ENCODE measurements around the gene TFIP11. TPM values are rescaled to one million over a fixed set of nuclear protein-coding genes. Genes with fewer than 3 reads are reported as not detected.

TFIP11 gene
- total and polyA plus RNA-seq, 5 donors, result 15.2 to 28.7 (median 24.1) TPM

DNA sequence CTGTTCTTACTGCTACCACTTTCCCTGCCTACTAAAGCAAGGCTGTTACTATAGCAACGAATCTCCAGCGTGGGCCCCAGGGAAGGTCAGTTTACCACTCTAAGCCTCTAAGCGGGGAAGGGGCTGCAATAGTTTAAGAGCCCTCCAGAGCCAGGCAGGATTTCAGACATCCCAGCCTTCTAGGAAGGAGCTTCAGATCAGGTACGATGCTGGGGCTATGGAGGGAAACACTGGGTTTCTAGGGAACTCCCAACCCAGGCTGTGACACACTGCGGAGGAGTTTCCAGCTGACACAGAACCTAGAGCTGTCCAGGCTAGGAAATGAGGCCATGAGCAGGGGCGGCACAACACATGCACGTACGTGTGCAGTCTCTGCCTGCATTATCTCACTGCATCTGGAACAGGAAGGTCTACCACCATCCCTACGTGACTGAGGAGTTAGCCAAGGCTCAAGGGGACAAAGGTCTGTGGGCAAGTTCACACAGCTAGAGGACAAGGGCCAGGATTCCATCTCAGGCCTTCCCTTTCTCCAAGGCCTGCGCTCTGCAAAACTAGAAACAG is 49.1 kb downstream of the TFIP11 start:
- peak in 1 of 3 donors; percentile 21 for DNase-seq
- Histone ChIP-seq H3K4me1 (ENCODE audit: control insufficient read depth, insufficient read depth, low read length) (no peaks in the 10 kb centered on the region), H3K9me3 (ENCODE audit: control insufficient read depth, low read length) (no peaks in the 10 kb centered on the region), H3K27me3 (ENCODE audit: control insufficient read depth, insufficient read depth) (no peaks in the 10 kb centered on the region), H3K4me3 (ENCODE audit: low read length) (no peak overlapping the region), H3K27ac (ENCODE audit: low read length) (peak overlapping the region; percentile 5)
- intact Hi-C loops (cut with DNase I), result loop anchor here in 3 of 4 donors (5.0 kb wide), 2 partner anchors 61 to 66 kb away; no protein-coding TSS in a partner anchor
- peak; percentile 62 to 72 for ATAC-seq
- 65% methylated on average over 10 of the region's 10 CpGs for WGBS

DNA sequence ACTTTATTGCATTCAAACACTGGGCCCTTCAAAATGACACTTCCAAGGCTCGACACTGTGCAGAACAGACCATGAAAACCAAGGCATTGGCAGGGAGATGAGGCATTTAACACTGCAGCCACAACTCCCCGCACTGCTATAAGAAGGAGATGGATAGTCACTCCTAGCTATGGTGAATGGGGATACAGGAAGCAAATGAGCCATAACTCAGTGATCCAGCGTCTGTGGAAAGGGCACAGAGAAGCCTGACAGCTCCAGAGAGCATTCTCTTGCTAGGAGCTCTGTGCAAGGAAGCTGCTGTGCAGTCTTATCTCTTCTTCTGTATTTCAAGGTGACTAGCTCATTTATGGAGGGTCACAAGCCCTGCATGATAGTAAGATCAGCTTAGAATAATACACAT is 49.6 kb downstream of the TFIP11 start:
- DNase-seq (no peak), ATAC-seq (no peak)
- Histone ChIP-seq H3K4me3 (ENCODE audit: low read length) (no peak overlapping the region), H3K27ac (ENCODE audit: low read length) (no peak overlapping the region), H3K4me1 (ENCODE audit: control insufficient read depth, insufficient read depth, low read length) (no peaks in the 10 kb centered on the region), H3K9me3 (ENCODE audit: control insufficient read depth, low read length) (no peaks in the 10 kb centered on the region), H3K27me3 (ENCODE audit: control insufficient read depth, insufficient read depth) (no peaks in the 10 kb centered on the region)
- WGBS, result 88% methylated on average over 3 of the region's 3 CpGs
- intact Hi-C loops (cut with DNase I), result loop anchor here in 3 of 4 donors (5.0 kb wide), 2 partner anchors 60 to 65 kb away; no protein-coding TSS in a partner anchor

DNA sequence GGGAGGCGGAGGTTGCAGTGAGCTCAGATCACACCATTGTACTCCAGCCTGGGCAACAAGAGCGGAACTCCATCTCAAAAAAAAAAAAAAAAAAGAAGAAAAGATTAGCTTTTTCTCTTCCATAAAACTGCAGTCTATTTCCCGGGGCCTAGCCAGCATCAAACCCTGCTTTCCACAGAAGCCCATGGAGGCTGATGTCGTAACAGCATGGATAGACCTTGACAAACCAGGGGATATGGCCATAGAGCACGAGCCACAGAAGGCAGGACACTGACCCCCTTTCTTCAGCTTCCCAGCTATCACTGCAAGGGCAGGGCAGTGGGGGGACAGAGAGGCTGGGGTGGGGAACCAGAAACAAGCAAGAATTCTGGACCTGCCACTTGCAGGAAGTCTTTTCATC is 50.2 kb downstream of the TFIP11 start:
- no peaks in the 10 kb centered on the region for H3K9me3 ChIP-seq (ENCODE audit: control insufficient read depth, low read length)
- intact Hi-C loops (cut with DNase I), result loop anchor here in 3 of 4 donors (5.0 kb wide), 2 partner anchors 60 to 65 kb away; no protein-coding TSS in a partner anchor
- H3K4me3 ChIP-seq (ENCODE audit: low read length), result no peak overlapping the region
- 91% methylated on average over 5 of the region's 5 CpGs for WGBS
- H3K4me1 ChIP-seq (ENCODE audit: control insufficient read depth, insufficient read depth, low read length), result no peaks in the 10 kb centered on the region
- no peak for ATAC-seq
- no peaks in the 10 kb centered on the region for H3K27me3 ChIP-seq (ENCODE audit: control insufficient read depth, insufficient read depth)
- DNase-seq, result no peak
- no peak overlapping the region for H3K27ac ChIP-seq (ENCODE audit: low read length)

DNA sequence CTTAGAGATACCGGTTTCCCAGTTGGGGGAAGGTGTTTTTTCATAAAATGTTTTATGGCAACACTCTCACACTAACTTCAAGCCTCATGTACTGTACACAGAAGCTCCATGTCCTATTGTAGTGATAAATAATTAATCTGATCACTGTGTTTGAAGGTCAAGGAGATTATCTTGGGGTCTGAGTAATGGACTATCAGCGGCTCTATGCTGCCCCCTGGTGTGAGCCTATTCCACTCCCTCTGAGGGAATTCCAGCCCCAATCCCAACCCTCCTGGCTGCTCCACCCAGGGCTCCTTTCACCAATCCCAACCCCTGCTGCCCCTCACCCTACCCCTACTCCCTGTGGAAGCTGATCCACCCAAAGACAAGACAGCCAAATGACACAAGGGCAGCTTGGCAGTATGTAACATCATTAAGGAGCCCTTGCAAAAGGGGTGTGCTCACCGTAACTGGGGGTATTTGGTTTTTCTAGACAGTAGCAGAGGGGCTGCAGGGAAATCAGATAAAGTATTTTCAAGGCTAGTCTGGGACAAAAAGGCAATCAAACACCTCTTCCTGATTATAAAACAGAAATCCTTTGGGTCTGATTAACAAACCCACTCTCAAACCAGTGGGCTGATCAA is 51.0 kb downstream of the TFIP11 start:
- DNase-seq, result peak; percentile 53 to 83 (median 70)
- intact Hi-C loops (cut with DNase I), result loop anchor here in 3 of 4 donors (5.0 kb wide), 2 partner anchors 59 to 64 kb away; no protein-coding TSS in a partner anchor
- 38% methylated on average over 3 of the region's 3 CpGs for WGBS

DNA sequence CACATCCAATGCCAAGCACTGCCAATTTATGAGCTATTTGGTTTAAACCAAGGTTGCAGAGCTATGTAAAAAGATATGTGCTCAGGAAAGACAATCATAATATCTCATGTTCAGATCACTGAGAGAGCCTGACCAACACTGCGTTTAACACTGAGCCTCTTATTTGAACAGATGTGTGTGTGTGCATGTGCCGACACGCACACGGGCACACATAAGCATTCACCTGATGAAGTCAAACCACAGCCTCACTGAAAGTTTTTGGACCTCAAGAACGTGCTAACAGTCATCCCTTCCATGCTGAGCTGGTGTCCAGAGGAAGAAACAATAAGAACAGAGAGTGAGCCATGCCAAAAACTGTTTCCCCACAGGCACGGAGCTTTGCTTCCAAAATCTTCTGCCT is 52.1 kb downstream of the TFIP11 start:
- no peak overlapping the region for H3K27ac ChIP-seq (ENCODE audit: low read length)
- H3K9me3 ChIP-seq (ENCODE audit: control insufficient read depth, low read length), result no peaks in the 10 kb centered on the region
- WGBS, result 79% methylated on average over 6 of the region's 6 CpGs
- ATAC-seq (no peak), DNase-seq (no peak)
- no peaks in the 10 kb centered on the region for H3K27me3 ChIP-seq (ENCODE audit: control insufficient read depth, insufficient read depth)
- H3K4me3 ChIP-seq (ENCODE audit: low read length), result no peak overlapping the region
- intact Hi-C loops (cut with DNase I), result loop anchor here in 3 of 4 donors (5.0 kb wide), 2 partner anchors 58 to 63 kb away; no protein-coding TSS in a partner anchor
- no peaks in the 10 kb centered on the region for H3K4me1 ChIP-seq (ENCODE audit: control insufficient read depth, insufficient read depth, low read length)

More for the DNA sequence above, 51.0 kb downstream of the TFIP11 start:
- Histone ChIP-seq H3K27ac (ENCODE audit: low read length) (no peak overlapping the region), H3K4me1 (ENCODE audit: control insufficient read depth, insufficient read depth, low read length) (no peaks in the 10 kb centered on the region), H3K4me3 (ENCODE audit: low read length) (no peak overlapping the region), H3K9me3 (ENCODE audit: control insufficient read depth, low read length) (no peaks in the 10 kb centered on the region), H3K27me3 (ENCODE audit: control insufficient read depth, insufficient read depth) (no peaks in the 10 kb centered on the region)
- peak; percentile 48 to 65 for ATAC-seq

DNA sequence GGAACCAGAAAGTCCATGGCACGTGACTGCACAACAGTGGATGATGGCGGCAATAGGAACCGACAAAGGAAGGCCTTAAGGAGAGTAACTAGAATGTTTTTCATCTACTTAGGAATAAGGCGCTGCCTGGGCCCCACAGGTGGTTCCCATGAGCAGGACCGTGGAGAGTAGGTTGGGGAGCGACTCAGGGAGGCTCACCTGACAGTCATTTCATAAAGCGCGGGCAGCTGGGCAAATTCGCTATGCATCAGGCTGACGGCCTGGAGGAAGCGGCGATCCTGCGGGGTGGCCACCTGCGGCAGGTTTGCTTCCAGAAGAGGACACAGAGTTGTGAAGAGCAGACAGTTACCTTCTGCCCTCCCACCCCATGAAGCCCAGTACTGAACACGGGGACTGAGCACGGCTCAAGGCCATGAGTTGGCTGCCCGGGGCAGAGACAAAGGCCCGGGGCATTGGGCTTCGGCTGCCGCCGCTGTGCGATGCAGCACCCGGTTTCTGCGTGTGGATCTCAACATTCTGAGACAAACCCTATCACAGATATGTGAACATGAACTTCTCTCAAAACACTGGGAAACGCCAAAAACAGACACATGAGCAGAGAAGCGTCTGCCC is 54.5 kb downstream of the TFIP11 start:
- Histone ChIP-seq H3K4me3 (ENCODE audit: low read length) (no peak overlapping the region), H3K27ac (ENCODE audit: low read length) (no peak overlapping the region), H3K27me3 (ENCODE audit: control insufficient read depth, insufficient read depth) (no peaks in the 10 kb centered on the region), H3K9me3 (ENCODE audit: control insufficient read depth, low read length) (no peaks in the 10 kb centered on the region), H3K4me1 (ENCODE audit: control insufficient read depth, insufficient read depth, low read length) (no peaks in the 10 kb centered on the region)
- intact Hi-C loops (cut with DNase I), result no loop called here
- DNase-seq (no peak), ATAC-seq (no peak)
- WGBS, result 97% methylated on average over 26 of the region's 26 CpGs

DNA sequence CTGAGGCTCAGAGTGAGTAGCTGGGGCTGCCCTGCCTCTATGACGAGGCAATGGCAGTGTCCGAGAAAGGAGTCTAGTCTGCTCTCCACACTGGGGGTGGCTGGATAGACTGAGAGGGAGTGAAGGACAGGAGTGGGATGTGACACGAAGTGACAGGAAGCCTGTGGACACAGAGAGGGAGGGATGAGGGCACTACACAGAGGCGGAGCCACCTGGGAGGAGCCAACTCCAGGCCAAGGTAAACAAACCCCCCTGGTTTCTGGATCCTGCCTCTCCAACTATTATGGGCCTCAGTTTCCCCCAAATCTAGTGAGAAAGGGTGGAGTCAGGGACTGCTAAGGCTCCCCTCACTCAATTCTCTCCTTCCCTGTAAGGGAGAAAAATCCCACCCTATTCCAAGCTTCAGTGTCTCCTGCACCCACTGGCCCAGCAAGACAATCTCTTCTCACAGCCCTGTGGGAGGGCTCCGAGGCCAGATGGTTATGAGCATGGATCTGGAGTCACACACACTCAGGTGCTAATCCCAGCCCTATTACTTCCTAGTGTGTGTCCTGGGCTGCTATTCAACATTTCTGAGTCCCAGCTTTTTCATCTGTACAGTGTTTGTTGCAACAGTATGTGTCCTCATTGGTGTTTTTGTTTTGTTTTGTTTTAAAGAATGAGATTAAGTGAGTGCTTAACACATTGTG is 58.3 kb downstream of the TFIP11 start:
- intact Hi-C loops (cut with DNase I), result no loop called here
- no peaks in the 10 kb centered on the region for H3K27me3 ChIP-seq (ENCODE audit: control insufficient read depth, insufficient read depth)
- ATAC-seq (no peak), DNase-seq (no peak)
- H3K9me3 ChIP-seq (ENCODE audit: control insufficient read depth, low read length), result no peaks in the 10 kb centered on the region
- H3K4me1 ChIP-seq (ENCODE audit: control insufficient read depth, insufficient read depth, low read length), result no peaks in the 10 kb centered on the region
- 88% methylated on average over 5 of the region's 5 CpGs for WGBS
- no peak overlapping the region for H3K27ac ChIP-seq (ENCODE audit: low read length)
- no peak overlapping the region for H3K4me3 ChIP-seq (ENCODE audit: low read length)

DNA sequence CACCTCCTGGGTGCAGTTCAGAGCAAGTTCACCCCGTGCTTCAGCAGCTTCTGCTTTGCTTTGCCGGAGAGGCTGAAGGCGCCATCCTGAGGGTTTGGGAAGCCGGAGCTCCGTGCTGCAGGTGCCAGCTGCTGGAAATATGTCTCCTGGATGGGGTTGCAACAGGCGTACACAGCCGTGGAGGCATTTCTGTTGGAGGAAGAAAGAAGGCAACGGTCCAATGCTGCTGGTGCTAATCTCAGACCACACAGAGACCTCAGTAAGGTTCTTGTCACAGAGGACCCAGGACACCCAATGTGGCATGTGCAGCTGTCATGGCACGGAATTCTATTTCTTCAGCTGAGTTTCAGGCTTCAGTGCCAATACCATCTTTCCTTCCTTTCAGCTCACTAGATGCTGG is 59.1 kb downstream of the TFIP11 start:
- 91% methylated on average over 9 of the region's 9 CpGs for WGBS
- no peaks in the 10 kb centered on the region for H3K27me3 ChIP-seq (ENCODE audit: control insufficient read depth, insufficient read depth)
- H3K4me3 ChIP-seq (ENCODE audit: low read length), result no peak overlapping the region
- DNase-seq (no peak), ATAC-seq (no peak)
- H3K4me1 ChIP-seq (ENCODE audit: control insufficient read depth, insufficient read depth, low read length), result no peaks in the 10 kb centered on the region
- no peaks in the 10 kb centered on the region for H3K9me3 ChIP-seq (ENCODE audit: control insufficient read depth, low read length)
- intact Hi-C loops (cut with DNase I), result no loop called here
- no peak overlapping the region for H3K27ac ChIP-seq (ENCODE audit: low read length)

DNA sequence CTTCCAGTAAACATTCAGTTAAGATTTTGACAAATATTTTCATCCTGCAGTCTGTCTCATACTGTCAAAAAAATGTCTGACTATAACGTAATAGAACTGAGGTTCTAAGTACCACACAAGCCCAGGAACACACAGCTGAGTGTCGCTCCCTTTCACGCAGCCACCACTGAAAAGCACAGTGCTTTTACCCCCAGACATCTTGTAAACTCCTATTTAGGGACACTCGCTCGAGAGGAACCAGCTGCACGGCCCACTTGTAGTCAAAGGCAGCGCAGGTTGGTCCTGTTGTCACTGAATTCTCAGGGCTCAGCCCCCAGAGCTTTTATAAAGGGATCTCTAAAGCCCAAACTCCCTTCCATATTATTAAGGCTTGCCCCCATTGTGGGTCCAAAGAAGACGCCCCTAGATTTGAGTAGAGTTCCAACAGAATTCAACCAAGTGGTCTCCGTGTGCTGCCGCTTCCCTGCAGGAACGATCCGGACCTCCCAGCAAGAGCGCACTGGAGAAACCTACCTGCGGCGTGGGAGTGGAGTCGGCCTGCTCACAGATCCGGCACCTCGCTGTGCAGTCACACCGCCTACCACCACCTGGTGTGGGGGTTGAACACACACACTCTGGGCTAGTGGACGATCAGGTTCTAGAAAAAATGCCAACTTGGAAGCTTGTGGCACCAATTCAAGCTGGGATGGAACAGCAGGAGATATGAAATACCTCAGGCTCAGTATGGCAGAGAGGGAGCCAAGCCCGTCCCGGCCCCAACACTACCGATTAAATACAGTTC is 59.8 kb downstream of the TFIP11 start:
- no peaks in the 10 kb centered on the region for H3K4me1 ChIP-seq (ENCODE audit: control insufficient read depth, insufficient read depth, low read length)
- H3K27ac ChIP-seq (ENCODE audit: low read length), result no peak overlapping the region
- no peak for DNase-seq
- no peak overlapping the region for H3K4me3 ChIP-seq (ENCODE audit: low read length)
- ATAC-seq, result no peak
- no peaks in the 10 kb centered on the region for H3K9me3 ChIP-seq (ENCODE audit: control insufficient read depth, low read length)
- 94% methylated on average over 23 of the region's 23 CpGs for WGBS
- intact Hi-C loops (cut with DNase I), result no loop called here
- no peaks in the 10 kb centered on the region for H3K27me3 ChIP-seq (ENCODE audit: control insufficient read depth, insufficient read depth)

DNA sequence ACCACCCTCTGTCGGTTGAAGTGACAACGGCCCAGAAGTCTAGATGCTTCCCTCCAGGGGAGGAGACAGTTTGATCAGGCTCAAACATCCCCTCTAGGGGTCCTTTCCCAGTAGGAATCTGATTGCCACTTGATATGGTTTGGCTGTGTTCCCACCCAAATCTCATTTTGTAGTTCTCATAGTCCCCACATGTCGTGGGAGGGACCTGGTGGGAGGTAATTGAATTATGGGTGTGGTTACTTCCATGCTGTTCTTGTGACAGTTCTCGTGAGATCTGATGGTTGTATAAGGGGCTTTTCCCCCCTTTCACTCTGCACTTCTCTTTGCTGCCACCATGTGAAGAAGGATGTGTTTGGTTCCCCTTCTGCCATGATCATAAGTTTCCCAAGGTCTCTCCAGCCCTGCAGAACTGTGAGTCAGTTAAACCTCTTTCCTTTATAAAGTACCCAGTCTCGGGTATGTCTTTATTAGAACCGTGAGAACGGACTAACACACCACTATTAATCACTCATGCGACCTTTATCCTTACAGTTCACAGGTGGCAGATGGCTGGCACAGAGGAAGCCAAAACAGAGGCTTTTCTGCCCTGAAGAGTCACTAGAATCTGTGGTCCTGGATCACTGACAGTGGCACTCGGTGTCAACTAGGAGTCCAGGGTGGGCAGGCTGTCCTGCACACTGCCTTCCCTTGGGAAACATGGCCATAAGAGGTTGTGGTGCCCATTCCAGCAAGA is 61.7 kb downstream of the TFIP11 start:
- Histone ChIP-seq H3K27ac (ENCODE audit: low read length) (no peak overlapping the region), H3K27me3 (ENCODE audit: control insufficient read depth, insufficient read depth) (no peaks in the 10 kb centered on the region), H3K9me3 (ENCODE audit: control insufficient read depth, low read length) (no peaks in the 10 kb centered on the region), H3K4me1 (ENCODE audit: control insufficient read depth, insufficient read depth, low read length) (no peaks in the 10 kb centered on the region), H3K4me3 (ENCODE audit: low read length) (no peak overlapping the region)
- intact Hi-C loops (cut with DNase I), result no loop called here
- no peak for DNase-seq
- no peak for ATAC-seq
- WGBS, result 81% methylated on average over 9 of the region's 9 CpGs
